Right atrium auricular region (tissue), 2 donors: ENCODE data around the gene KRT4. TPM values are rescaled to one million over a fixed set of nuclear protein-coding genes. Genes with fewer than 3 reads are reported as not detected.

Source experiments
- DNase-seq: peaks from one replicate; pipeline ENCODE4 v3.0.0-alpha.2; 2019; ENCODE audit warnings: low spot score
- H3K27ac ChIP-seq, 2 donors: fragments of 200-600 bp; sonication (generic); 1 replicate in 1 of 2; 2 replicates in 1 of 2; pipeline ENCODE4 v1.5.1; 2016 to 2019
- H3K27me3 ChIP-seq, 2 donors: fragments of 200-600 bp; sonication (generic); one replicate each; pipeline versions ENCODE4 v1.5.1 to v1.6.0; 2017 to 2019
- H3K36me3 ChIP-seq: fragments of 200-600 bp; sonication (generic); one replicate; pipeline ENCODE4 v1.5.1; 2016
- H3K4me1 ChIP-seq, 2 donors: fragments of 200-600 bp; sonication (generic); one replicate each; pipeline versions ENCODE4 v1.5.1 to v1.6.0; 2017 to 2019
- H3K4me3 ChIP-seq, 2 donors: fragments of 200-600 bp; sonication (generic); 1 replicate in 1 of 2; 2 replicates in 1 of 2; pipeline ENCODE4 v1.5.1; 2017 to 2019; ENCODE audit warnings: mild to moderate bottlenecking in 1 of 2, moderate library complexity in 1 of 2
- H3K9me3 ChIP-seq, 2 donors: fragments of 200-600 bp; sonication (generic); one replicate each; pipeline ENCODE4 v1.5.1; 2019
- CTCF ChIP-seq, 2 donors: fragments of 200-600 bp; sonication (generic); IDR thresholded peaks; one replicate each; pipeline ENCODE4 v1.5.1; 2019; ENCODE audit warnings: antibody characterized with exemption in 2 of 2
- total RNA-seq, 2 donors: library from RNA; depleted of rRNA; stranded (reverse); fragments of >200 nt; gene quantifications; one replicate each; pipeline ENCODE4 v1.1.0, GENCODE V29; 2016

Gene KRT4
- total RNA-seq, 2 donors from 2014 or later, result not detected

GRCh38 chr12:52806169-52806811, 7.6 kb downstream of the KRT4 start:
- no peaks in the 10 kb centered on the region for H3K9me3 ChIP-seq
- H3K27me3 ChIP-seq, result no peaks in the 10 kb centered on the region
- H3K36me3 ChIP-seq, result no peaks in the 10 kb centered on the region
- no peaks in the 10 kb centered on the region for H3K4me1 ChIP-seq
- no peak overlapping the region for H3K4me3 ChIP-seq
- no peak for DNase-seq
- no peak overlapping the region for H3K27ac ChIP-seq
- no peak for TF ChIP-seq CTCF (IDR thresholded peaks at IDR 0.05)

- Histone ChIP-seq H3K4me1 (no peaks in the 10 kb centered on the region), H3K27ac (no peak overlapping the region), H3K36me3 (no peaks in the 10 kb centered on the region), H3K27me3 (no peaks in the 10 kb centered on the region), H3K9me3 (no peaks in the 10 kb centered on the region), H3K4me3 (no peak overlapping the region)
- DNase-seq, result no peak
- TF ChIP-seq CTCF (IDR thresholded peaks at IDR 0.05), result no peak
Observed at GRCh38 chr12:52805739-52806138, 8.2 kb downstream of the KRT4 start.

- Histone ChIP-seq H3K27ac (no peak overlapping the region), H3K4me3 (no peak overlapping the region), H3K36me3 (no peaks in the 10 kb centered on the region), H3K9me3 (no peaks in the 10 kb centered on the region), H3K4me1 (no peaks in the 10 kb centered on the region), H3K27me3 (no peaks in the 10 kb centered on the region)
- TF ChIP-seq CTCF (IDR thresholded peaks at IDR 0.05), result no peak
- no peak for DNase-seq
Observed at GRCh38 chr12:52805000-52805399, 8.9 kb downstream of the KRT4 start.

GRCh38 chr12:52802442-52802841, 11.5 kb downstream of the KRT4 start:
- TF ChIP-seq CTCF (IDR thresholded peaks at IDR 0.05), result no peak
- Histone ChIP-seq H3K4me1 (no peaks in the 10 kb centered on the region), H3K27me3 (no peaks in the 10 kb centered on the region), H3K9me3 (no peaks in the 10 kb centered on the region), H3K4me3 (no peak overlapping the region), H3K36me3 (no peaks in the 10 kb centered on the region), H3K27ac (no peak overlapping the region)
- no peak for DNase-seq

GRCh38 chr12:52801773-52802172, 12.1 kb downstream of the KRT4 start:
- no peak for TF ChIP-seq CTCF (IDR thresholded peaks at IDR 0.05)
- no peaks in the 10 kb centered on the region for H3K9me3 ChIP-seq
- no peak overlapping the region for H3K27ac ChIP-seq
- no peaks in the 10 kb centered on the region for H3K27me3 ChIP-seq
- no peak overlapping the region for H3K4me3 ChIP-seq
- H3K36me3 ChIP-seq, result no peaks in the 10 kb centered on the region
- H3K4me1 ChIP-seq, result no peaks in the 10 kb centered on the region
- DNase-seq, result no peak
